Glomerular endothelial cell (primary cell): ENCODE data around the gene KRT79. TPM values are rescaled to one million over a fixed set of nuclear protein-coding genes. Genes with fewer than 3 reads are reported as not detected.
"Not testable (repeated sequence)": the region's sequence is repeated elsewhere in the genome, so short reads cannot be mapped to it uniquely, and the experiment has no call there.

Experiments
- DNase-seq: peaks from one replicate; pipeline ENCODE4 v3.0.0-alpha.2; 2011; ENCODE audit warnings: low read depth, low spot score; ENCODE audit errors: extremely low read depth
- total RNA-seq: library from RNA; depleted of rRNA; stranded (reverse); fragments of >200 nt; gene quantifications from 2 replicates; pipeline ENCODE4 v1.2.3, GENCODE V29; 2015

KRT79 gene
- total RNA-seq, 1 donor from 2014 or later, result 0.12 TPM

DNA sequence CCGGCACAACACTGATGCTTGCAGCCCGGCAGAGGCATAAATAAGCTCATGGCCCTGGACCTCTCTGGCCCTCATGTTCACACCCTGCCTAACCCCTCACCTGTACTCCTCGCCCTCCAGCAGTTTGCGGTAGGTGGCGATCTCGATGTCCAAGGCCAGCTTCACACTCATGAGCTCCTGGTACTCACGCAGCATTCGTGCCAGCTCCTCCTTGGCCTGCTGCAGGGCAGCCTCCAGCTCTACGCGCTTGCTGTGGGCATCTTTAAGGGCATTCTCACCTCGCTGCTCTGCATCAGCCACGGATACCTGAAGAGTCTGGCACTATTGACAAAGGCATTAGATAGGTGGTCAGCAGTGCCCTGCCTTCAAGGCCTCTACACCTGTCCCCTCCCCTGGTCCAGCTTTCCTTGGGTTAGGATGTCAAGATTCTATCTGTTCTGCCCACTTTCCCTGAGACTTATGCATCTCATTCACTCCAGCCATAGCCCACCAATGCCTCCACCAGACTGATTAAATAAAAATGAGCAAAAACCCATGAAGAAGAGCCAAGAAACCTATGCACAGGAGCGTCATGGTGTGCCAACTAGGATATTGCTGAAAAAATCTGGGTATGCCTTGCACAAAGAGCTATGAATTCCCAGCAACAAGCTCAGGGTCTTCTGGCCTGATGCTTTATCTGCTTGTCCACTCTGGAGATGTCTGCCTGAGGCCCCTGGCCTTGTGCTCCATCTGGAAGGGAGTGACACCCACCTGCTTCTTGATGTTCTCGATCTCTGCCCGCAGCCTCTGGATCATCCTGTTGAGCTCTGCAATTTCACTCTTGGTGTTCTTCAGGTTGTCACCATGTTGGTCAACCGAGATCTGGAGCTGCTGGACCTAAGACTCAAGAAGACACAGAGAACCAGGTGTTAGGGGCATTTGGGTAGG, 26.3 kb downstream of the KRT79 start:
- DNase-seq, result no peak

DNA sequence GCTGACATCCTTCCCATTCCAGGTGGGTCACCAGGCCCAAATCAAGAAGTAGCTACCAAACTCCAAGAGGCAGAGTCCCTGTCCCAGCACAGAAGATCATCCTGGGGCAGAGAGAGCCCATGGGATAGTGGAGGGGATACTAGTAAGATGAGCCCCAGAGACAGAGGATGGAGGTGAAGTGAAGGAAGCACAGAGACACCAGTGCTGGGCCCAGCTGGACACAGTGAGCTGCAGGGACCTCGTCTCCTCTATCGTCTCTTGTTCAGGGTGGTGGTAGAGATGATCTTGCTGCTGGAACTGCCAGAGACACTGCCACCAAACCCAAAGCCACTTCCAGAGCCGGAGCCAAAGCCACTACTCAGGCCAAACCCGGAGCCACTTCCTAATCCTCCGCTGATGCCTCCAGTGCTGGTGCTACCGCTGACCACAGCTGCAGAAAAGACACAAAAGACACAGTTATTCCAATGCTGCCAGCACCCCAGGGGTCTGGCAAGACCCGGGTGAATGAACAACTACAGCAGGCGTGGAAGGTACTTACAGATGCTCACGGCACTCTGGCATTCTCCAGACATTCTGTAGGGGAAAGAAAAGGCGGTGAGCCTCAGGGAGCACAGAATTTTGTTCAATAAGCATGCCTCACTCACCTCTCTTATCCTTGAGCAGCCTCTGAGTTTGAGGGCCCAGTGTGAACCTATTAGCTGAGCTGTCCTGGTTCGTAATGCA, 27.1 kb downstream of the KRT79 start:
- DNase-seq, result no peak

DNA sequence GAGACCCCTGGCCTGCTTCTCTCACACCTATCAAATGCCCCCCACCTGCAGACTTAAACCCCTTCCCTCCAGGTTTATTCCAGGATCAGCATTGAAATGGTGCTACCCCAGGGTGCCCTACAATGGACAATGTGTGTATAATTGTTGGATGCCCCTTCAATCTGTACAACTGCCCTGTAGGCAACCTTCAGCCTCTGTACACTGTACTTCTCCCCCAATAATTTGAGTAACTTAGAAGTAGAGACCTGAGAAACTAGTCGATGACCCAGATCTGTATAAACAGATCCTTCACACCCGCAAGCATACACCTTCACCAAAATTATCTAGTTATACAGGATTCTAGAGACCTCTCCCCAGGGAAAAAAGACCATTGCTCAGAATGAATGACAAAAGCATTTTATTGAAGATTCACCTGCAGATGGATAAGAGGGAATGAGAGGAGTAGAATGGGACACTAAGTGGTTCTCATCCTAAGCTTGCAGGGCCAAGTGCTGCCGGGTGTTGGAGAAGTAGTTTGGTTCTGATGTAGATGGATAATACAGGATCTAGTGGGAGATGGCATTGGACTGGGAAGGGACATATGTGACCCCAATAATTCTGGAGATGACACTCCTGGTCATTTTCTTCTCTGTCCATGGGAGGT, 27.8 kb downstream of the KRT79 start:
- no peak for DNase-seq

DNA sequence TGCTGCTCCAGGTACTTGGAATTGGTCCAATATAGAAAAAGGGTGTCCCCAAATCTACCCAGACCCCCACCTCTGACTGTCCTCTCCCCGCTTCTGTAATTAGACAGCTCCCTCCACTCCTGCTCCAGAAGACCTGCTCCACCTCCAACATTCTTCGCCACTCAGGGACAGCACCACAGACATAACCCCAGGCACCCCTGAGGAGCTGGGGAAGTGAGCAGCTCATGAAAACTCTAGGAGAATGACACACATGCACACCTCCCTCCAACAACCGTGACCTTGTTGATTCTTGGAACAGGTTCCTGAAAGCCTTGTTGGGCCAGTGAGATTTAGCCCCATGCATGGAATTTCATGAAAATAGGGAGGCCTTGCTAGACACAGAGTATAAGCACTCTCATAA, 28.4 kb downstream of the KRT79 start:
- no peak for DNase-seq

DNA sequence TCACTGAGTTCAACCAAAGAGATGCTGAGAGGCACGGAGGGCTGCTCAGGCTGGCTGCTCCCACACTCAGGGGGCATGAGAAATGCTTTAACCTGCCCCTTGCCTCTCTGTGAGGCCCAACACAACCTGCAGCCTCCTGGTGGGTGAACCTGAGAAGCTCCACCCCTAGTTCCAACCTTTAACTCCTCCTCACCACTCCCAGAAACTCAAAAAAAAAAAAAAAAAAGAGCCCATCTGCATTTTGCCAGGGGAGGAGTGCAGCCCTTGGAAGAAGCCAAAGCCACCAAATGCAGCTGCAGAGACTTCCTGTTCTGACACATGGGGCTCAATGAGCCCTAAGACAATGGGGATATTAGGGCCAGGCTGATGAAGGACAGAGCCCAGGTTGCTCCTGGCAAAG, 29.1 kb downstream of the KRT79 start:
- no peak for DNase-seq

DNA sequence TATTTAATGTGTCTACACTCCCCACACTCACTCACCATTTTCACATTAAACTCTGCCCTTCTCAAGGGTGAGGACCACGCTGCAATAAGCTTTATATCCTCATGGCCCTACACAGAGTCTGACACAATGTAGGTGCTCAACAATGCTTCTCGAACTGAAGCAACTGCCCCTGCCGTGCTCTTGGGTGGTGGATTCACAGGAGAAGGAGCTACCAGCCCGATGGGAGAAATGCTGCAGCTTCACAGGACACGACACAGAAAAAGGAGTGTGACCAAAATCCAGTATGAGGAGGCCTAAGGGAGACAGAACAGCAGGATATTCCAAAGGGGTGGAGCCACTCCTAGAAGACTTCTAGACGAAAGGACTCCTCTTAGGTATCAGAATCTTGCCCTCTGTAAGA, 31.7 kb downstream of the KRT79 start:
- DNase-seq, result no peak

DNA sequence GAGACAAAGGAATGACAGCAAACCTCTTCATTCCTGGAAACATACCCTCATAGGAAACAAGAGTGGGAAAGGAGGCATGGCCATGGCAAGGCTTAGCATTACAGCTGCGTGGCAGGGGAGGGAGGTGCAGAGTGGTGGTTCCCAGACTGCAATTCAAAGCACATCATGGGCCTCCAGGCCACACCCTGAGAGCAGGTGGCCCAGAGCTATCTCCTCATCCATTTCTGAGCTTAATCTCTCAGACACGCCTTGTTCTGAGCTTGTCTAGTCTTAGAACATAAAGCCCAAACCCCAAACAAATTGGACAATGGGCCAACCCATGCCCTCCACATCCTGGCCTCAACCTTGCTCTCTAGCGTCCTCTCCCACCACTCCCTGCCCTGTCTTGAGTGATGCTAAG, 32.3 kb downstream of the KRT79 start:
- DNase-seq, result no peak

DNA sequence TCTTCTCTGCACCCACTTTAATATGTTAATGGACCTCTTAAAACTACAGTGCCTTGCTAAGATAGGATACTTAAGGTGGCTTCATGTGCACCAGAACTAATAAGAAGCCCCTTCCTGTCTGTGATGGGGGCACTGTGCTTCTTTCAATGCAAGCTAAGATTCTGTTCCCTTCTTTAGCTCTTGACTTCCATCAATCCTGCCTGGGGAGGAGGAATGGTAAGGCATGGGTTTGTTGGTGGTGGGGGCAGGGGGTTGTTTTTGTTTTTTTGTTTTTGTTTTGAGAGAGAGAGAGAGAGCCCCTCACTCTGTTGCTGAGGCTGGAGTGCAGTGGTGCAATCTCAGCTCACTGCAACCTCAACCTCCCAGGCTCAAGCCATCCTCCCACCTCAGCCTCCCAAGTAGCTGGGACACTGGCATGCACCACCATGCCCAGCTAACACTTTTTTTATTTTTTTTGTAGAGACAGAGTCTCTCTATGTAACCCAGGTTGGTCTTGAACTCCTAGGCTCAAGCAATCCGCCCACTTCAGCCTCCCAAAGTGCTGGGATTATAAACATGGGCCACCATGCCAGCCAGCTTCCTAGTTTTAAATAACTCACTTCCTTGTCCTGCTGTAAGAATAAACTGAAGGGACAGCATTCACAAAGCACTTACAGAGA, 33.7 kb downstream of the KRT79 start:
- DNase-seq, result no peak

DNA sequence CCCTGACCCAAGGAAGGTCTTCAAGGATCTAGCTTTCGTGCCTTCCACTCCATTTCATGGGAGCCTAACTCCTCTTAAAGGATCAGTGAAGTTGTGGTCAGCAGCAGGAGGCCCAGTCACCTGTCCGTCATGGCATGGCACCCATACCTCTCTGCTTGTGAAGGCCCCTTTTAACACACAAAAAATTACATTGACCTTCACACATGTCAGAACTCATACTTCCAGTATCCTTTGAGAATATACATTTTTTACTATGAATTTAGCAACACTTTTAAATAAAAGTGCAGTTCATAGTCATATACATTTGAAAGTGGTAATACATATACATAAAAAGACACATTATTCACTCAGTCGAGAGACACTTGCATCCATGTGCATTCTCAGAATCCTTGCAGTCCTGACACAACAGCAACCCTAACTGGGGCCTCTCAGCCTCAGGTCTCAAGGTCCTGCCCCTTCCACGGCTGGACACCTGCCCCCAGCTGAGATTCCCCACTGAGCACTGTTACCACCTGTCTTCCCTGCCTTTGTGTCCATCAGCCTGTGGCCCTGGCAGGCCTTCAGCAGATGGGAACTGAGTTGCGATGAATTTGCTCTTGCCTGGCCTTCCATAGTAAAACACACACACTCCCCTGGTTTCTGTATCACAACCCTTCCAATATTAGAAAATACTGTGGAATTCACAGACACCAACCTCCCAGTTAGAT, 34.5 kb downstream of the KRT79 start:
- DNase-seq, result no peak

DNA sequence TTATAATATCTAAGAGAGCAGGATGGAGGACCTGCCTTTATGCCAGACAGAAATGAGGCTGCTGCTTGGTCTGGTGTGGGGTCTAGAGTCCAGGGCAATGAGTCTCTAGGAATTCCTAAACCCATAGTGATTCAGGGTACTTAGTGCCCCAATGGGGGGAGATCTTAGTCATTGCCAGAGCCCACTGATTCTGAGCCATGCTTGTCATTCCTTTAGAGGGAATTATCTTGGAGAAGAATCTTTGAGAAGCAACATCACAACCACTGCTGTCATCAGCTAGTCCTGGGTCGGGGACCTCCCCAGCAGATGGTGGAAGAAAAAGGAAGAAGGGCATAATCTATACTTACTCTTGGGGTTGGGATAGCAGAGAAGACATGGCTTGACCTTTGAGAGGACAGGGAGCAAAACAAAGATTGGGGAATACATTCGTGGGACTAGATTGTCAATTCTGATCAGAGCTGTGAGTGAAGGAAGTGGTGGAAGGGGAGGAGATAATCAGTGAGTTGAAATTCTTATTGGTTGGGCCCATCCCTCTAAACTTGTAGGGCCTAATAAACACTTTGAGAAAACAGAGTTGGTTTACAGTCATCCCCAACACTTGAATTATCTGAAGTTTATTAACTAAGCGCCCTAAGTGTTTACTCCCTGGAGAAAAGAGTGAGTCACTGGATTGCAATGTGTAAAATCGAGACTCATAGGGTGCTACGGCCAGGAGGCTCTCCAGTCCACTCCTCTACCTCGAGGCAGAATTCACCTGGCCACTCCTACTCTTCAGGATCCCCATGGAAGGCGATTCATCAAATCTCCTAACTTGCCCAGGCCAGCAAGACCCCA, 35.2 kb downstream of the KRT79 start:
- no peak for DNase-seq

DNA sequence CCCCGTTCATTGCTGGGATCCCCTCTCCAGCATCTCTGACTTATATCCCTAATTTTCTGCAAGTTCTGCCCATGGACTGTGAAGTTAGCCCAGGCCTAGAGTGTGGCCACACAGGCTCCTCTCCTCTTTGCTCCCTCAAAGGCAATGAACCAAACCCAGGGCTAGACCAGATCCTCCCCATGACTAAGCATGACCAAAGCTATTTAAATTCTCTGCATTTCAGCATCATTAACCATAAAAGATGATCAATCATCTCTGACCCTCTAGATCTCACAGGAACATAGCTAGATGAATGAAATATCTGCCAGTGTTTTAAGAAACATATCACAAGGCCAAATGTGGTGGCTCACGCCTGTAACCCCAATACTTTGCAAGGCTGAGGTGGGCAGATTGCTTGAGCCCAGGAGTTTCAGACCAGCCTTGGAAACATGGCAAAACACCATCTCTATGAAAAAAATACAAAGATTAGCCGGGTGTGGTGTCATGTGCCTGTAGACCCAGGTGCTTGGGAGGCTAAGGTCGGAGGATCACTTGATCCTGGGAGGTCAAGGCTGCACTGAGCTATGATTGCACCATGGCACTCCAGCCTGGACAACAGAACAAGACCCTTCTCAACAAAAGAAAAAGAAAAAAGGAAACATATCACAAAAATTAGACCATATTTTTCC, 36.0 kb downstream of the KRT79 start:
- DNase-seq, result no peak

DNA sequence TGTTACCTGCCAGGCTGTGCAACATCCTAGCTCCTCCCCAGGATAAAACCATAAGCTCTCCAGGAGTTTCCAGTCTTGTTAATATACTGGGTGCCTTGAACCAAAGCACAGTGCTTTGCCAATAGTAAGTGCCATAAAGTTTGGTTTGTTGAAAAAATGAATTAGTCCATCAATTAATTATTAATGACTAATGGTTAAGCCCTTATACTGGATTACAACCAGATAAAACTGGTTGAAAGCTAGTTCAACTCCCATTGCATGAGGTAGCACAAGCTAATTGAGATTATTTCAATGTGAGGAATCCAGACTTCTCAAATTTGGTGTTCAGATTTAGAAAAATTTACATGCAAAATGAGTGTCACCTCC, 36.6 kb downstream of the KRT79 start:
- DNase-seq, result no peak

DNA sequence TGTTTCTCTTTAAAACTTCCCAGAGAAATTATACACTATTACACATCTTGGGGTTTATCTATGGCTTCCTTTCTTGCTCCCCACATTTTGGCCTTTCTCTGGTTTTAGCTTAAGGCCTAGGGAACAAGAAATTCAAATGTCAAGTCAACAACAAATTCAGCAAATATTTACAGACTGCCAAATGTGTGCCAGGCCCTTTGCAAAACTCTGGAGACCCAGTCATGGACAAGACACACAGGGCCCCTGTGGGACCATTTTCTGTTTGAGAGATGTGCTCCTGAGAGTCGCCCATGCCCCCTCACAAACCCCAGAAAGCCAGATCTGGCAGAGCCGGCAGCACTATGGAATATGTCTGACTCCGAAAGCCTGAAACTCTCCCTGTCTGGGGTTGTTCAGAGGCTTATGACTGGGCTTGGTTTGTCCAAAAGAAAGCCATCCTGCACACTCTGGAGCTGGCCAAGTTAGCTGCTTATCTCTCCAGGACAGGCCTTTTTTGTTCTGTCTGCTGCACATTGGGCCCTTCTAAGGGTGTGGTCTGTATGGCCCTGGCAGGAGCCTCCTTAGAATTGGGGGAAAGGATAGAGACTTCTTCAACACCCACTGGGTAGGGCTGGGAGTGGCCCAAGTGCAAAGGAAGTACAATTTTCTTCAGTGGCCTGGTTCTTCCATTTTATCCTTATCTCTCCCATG, 37.1 kb downstream of the KRT79 start:
- no peak for DNase-seq

DNA sequence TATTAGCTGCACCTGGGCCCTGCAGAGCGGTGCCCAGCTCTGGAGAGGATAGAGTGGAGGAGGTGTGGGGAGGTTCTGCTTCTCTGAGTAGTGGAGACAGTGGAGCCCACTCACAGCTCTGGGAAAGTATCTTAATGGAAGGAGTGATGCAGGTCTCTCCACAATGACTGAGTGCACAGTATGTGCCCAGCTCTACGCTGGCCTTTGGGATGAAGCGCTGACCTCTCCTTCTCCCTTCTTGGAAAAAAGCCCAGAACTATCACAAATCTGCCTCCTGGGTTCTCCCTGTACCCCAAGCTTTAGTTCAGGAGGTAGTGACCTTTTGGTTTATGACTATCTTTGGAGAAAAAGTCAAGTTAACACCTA, 37.7 kb downstream of the KRT79 start:
- DNase-seq, result no peak

DNA sequence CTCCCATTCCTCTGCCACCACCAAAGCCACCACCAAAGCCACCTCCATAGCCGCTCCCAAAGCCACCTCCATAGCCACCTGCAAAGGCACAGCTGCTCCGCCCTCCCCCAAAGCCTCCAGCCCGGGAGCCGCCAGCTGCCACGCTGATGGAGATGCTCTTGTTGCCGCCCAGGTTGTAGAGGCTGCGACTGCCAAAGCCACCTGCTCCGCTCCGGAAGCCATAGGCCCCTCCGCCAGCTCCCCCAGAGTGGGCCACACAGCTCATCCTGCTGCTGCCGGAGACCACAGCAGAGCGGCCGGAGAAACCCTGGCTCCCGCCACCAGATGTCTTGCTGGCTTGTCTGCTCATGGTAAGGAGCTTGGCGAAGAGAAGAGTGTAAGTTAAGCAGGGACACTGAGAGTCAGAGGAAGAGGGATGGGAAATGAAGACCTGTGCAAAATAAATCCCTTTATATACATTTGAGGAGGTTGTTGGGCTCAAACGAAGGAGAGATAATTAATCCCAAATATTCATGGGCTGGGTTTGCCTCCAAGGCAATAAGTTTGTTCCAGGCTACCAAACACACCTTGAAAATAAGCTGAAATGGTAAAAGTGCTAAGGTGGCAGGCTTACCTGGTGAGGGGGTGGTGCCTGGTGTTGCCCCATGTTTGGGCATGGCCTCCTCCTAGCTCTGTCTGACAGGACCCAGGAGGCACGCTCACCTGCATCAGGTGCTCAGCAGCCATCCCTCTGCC, 38.2 kb downstream of the KRT79 start, which contains the start of gene KRT3:
Gene KRT3, minus strand, starts transcription at position 424 of the 735 bp plus-strand sequence. Its CDS starts 75 bp downstream, at position 349.
- DNase-seq, result no peak

DNA sequence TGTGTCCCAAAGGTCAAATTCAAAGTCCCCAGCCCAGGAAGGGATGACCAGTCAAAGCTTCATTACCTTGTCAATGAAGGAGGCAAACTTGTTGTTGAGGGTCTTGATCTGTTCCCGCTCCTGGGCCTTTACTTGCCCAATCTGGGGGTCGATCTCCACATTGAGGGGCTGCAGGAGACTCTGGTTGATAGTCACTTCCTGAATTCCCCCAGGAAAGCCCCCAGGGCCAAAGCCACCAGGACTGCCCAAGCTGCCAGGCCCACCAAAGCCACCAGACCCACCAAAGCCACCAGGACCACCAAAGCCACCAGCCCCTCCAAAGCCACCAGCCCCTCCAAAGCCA, 38.8 kb downstream of the KRT79 start:
- not testable (repeated sequence) for DNase-seq

DNA sequence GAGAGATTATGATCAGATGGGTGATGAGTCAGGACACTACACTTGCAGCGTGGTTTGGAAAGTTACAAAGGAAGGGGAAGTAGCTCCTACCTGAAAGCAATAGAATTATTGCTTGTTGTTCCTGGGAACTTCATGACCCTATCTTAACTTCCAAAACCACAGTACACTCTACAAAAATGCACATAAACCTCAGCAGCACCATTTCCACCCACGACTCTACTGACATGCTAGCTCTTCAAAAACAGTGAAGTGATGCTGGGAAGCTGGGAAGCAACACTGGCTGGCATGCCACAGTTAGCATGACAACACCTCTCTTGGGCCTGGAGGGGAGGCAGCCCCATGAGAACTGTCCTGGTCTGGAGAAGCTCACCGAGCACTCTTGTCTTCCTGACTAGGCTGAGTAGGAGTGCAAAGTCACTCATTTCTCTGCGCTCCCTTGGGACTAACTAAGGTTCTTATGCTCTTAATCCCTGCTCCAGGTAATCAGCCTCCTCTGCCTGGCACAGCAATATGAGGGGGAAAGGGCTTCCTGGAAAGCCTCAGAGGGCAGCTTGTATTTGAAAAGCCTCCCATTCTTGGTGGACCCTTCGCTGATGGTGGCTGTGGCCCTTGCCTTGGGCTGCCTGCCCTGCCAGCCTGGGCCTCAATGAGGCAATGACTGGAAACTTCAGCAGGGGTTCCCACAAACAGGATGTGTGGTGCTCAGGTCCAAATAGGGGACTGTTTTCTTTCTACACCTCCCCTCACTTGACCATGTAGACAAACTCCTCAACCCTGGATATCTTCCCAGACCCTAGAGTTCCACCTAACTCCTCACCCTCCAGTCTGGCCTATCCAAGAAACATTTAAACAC, 39.4 kb downstream of the KRT79 start:
- DNase-seq, result no peak
